GM23338 (cell line): ENCODE data around the gene PITPNC1. TPM values are rescaled to one million over a fixed set of nuclear protein-coding genes. Genes with fewer than 3 reads are reported as not detected.

Experiments used
- ATAC-seq: fragments of 200-7000 bp; cut with Tn5 transposase; 3 replicates; pipeline ENCODE4 v1.9.1; 2020
- DNase-seq: peaks from one replicate; pipeline ENCODE4 v3.0.0-alpha.2; 2015; ENCODE audit warnings: low spot score
- H2AFZ ChIP-seq: fragments of 200-600 bp; sonication (generic); 2 replicates; pipeline ENCODE4 v1.8.0; 2016; ENCODE audit warnings: antibody characterized with exemption, mild to moderate bottlenecking, moderate library complexity
- H3F3A ChIP-seq: fragments of 200-600 bp; sonication (generic); replicated peaks from 2 replicates; pipeline ENCODE4 v1.8.0; 2017; ENCODE audit warnings: antibody characterized with exemption, mixed run types, low read depth
- H3K27ac ChIP-seq: fragments of 200-600 bp; sonication (generic); 2 replicates; pipeline ENCODE4 v1.6.1; 2016; ENCODE audit warnings: low read depth
- H3K27me3 ChIP-seq: fragments of 200-600 bp; sonication (generic); 2 replicates; pipeline ENCODE4 v1.8.0; 2016; ENCODE audit warnings: mild to moderate bottlenecking, mixed run types, moderate library complexity; ENCODE audit not compliant: insufficient read depth
- H3K36me3 ChIP-seq: fragments of 200-600 bp; sonication (generic); 2 replicates; pipeline ENCODE4 v1.8.0; 2016; ENCODE audit warnings: mild to moderate bottlenecking; ENCODE audit not compliant: insufficient read depth
- H3K4me1 ChIP-seq: fragments of 200-600 bp; sonication (generic); 2 replicates; pipeline ENCODE4 v1.8.0; 2016; ENCODE audit warnings: mild to moderate bottlenecking, moderate library complexity; ENCODE audit not compliant: insufficient read depth
- H3K4me2 ChIP-seq: fragments of 200-600 bp; sonication (generic); 2 replicates; pipeline ENCODE4 v1.7.1; 2017; ENCODE audit warnings: mixed run types
- H3K4me3 ChIP-seq: fragments of 200-600 bp; sonication (generic); 2 replicates; pipeline ENCODE4 v1.6.1; 2016; ENCODE audit warnings: mixed run types
- H3K79me2 ChIP-seq: fragments of 200-600 bp; sonication (generic); replicated peaks from 2 replicates; pipeline ENCODE4 v1.8.0; 2017; ENCODE audit warnings: mild to moderate bottlenecking; ENCODE audit not compliant: insufficient read depth
- H3K9me2 ChIP-seq: fragments of 200-600 bp; sonication (generic); 2 replicates; pipeline ENCODE4 v1.8.0; 2017; ENCODE audit not compliant: insufficient read depth
- H4K20me1 ChIP-seq: fragments of 200-600 bp; sonication (generic); replicated peaks from 2 replicates; pipeline ENCODE4 v1.8.0; 2017; ENCODE audit warnings: mild to moderate bottlenecking; ENCODE audit not compliant: insufficient read depth
- H3K27ac Mint-ChIP-seq: 2 replicates; pipeline ENCODE4 v1.8.0; 2020; ENCODE audit warnings: inconsistent platforms, mild to moderate bottlenecking, moderate library complexity, mixed read lengths
- H3K27me3 Mint-ChIP-seq: 3 replicates; pipeline ENCODE4 v1.8.0; 2022; ENCODE audit warnings: low read depth, mild to moderate bottlenecking, moderate library complexity, mixed read lengths, inconsistent platforms; ENCODE audit not compliant: insufficient read depth, poor library complexity
- H3K36me3 Mint-ChIP-seq: 3 replicates; pipeline ENCODE4 v1.8.0; 2021; ENCODE audit warnings: low read depth, mild to moderate bottlenecking, inconsistent platforms, moderate library complexity, mixed read lengths
- H3K4me1 Mint-ChIP-seq: 3 replicates; pipeline ENCODE4 v1.8.0; 2020; ENCODE audit warnings: mild to moderate bottlenecking, inconsistent platforms, mixed read lengths
- H3K4me3 Mint-ChIP-seq: 3 replicates; pipeline ENCODE4 v1.8.0; 2021; ENCODE audit warnings: moderate library complexity, mild to moderate bottlenecking, inconsistent platforms, mixed read lengths
- H3K9me3 Mint-ChIP-seq: 3 replicates; pipeline ENCODE4 v1.8.0; 2020; ENCODE audit warnings: moderate library complexity, mild to moderate bottlenecking, inconsistent platforms, mixed read lengths
- CREB1 ChIP-seq: fragments of 250-450 bp; sonication (Bioruptor Pico); IDR thresholded peaks from 2 replicates; pipeline ENCODE4 v1.5.0; 2020; ENCODE audit warnings: low read depth, mild to moderate bottlenecking, moderate library complexity
- CTCF ChIP-seq, 2 experiments: fragments of 200-600 bp in 1 of 2; sonication (generic) in 1 of 2; conservative IDR thresholded peaks; 2 replicates each; pipeline versions ENCODE4 v1.5.1 to v1.6.1; 2016 to 2017; ENCODE audit warnings: antibody characterized with exemption in 2 of 2, low read depth in 2 of 2, mild to moderate bottlenecking in 2 of 2, moderate library complexity in 1 of 2
- ETS1 ChIP-seq: IDR thresholded peaks from 2 replicates; pipeline ENCODE4 v1.6.1; 2016; ENCODE audit warnings: antibody characterized with exemption
- EZH2 ChIP-seq: fragments of 200-600 bp; sonication (generic); IDR thresholded peaks from one replicate; pipeline ENCODE4 v1.8.0; 2017; ENCODE audit warnings: antibody characterized with exemption, mild to moderate bottlenecking, low read depth; ENCODE audit not compliant: unreplicated experiment
- EZH2phosphoT487 ChIP-seq: fragments of 200-600 bp; sonication (generic); IDR thresholded peaks from one replicate; pipeline ENCODE4 v1.8.1; 2018; ENCODE audit warnings: antibody characterized with exemption; ENCODE audit not compliant: unreplicated experiment
- JUNB ChIP-seq: IDR thresholded peaks from one replicate; pipeline ENCODE4 v1.6.1; 2016; ENCODE audit warnings: antibody characterized with exemption; ENCODE audit not compliant: unreplicated experiment
- NANOG ChIP-seq: IDR thresholded peaks from 2 replicates; pipeline ENCODE4 v1.6.1; 2016; ENCODE audit warnings: antibody characterized with exemption, borderline replicate concordance
- POLR2AphosphoS5 ChIP-seq: IDR thresholded peaks from 2 replicates; pipeline ENCODE4 v1.6.1; 2016; ENCODE audit warnings: antibody characterized with exemption, low read depth
- REST ChIP-seq: IDR thresholded peaks from one replicate; pipeline ENCODE4 v1.6.1; 2018; ENCODE audit warnings: antibody characterized with exemption; ENCODE audit not compliant: unreplicated experiment
- STAT1 ChIP-seq: IDR thresholded peaks from one replicate; pipeline ENCODE4 v1.6.1; 2016; ENCODE audit warnings: antibody characterized with exemption; ENCODE audit not compliant: unreplicated experiment
- ZNF114 ChIP-seq: fragments of 250-450 bp; sonication (Bioruptor Pico); IDR thresholded peaks from 2 replicates; pipeline ENCODE4 v1.5.0; 2020; ENCODE audit warnings: mild to moderate bottlenecking, moderate library complexity
- ZNF331 ChIP-seq: fragments of 250-450 bp; sonication (Bioruptor Pico); IDR thresholded peaks from 2 replicates; pipeline ENCODE4 v1.5.0; 2020; ENCODE audit warnings: low read depth, mild to moderate bottlenecking, moderate library complexity
- ZNF462 ChIP-seq: fragments of 250-450 bp; sonication (Bioruptor Pico); IDR thresholded peaks from 2 replicates; pipeline ENCODE4 v1.5.0; 2020; ENCODE audit warnings: mild to moderate bottlenecking, moderate library complexity
- polyA plus RNA-seq: library from polyadenylated mRNA; unstranded; fragments of >200 nt; fragmentation: Nextera tagmentation; extraction: Ambion mirVana; gene quantifications from 2 replicates; pipeline ENCODE4 v1.2.1, GENCODE V29; 2016
- total RNA-seq: library from RNA; depleted of rRNA; stranded (reverse); fragments of >200 nt; shearing (Covaris generic); gene quantifications from 2 replicates; pipeline ENCODE4 v1.2.3, GENCODE V29; 2014

PITPNC1 gene
- total and polyA plus RNA-seq, 2 experiments from 2014 or later = 23.0 to 32.6 TPM

- H2AFZ ChIP-seq = no peak overlapping the region
- H3K9me2 ChIP-seq = no peaks in the 10 kb centered on the region; the same call in 1 of the 2 replicates
- Mint-ChIP-seq H3K4me3 (no peak overlapping the region), H3K4me1 (peaks cover 5% of the 10 kb centered on the region; the same call in 1 of the 3 replicates), H3K36me3 (peaks cover 5% of the 10 kb centered on the region; the same call in 2 of the 3 replicates), H3K27ac (no peak overlapping the region), H3K9me3 (no peaks in the 10 kb centered on the region; the same call in 2 of the 3 replicates), H3K27me3 (peaks cover 2% of the 10 kb centered on the region)
- ATAC-seq (no peak), DNase-seq (no peak)
- no peaks in the 10 kb centered on the region for H3K79me2 ChIP-seq
- no peak overlapping the region for H3K4me3 ChIP-seq
- H3K27ac ChIP-seq = no peak overlapping the region
- no peaks in the 10 kb centered on the region; the same call in 1 of the 2 replicates for H3K4me1 ChIP-seq
- no peak overlapping the region for H3K4me2 ChIP-seq
- TF ChIP-seq ZNF331 (CRISPR knock-in tag) = no peak
- TF ChIP-seq STAT1 = no peak
- no peak for TF ChIP-seq ETS1
- TF ChIP-seq ZNF114 (CRISPR knock-in tag) = no peak
- TF ChIP-seq CTCF (conservative IDR thresholded peaks at IDR 0.05; ENCODE audit: low read depth in 2 of 2) = no peak
- no peak for TF ChIP-seq CREB1 (CRISPR knock-in tag)
- TF ChIP-seq POLR2AphosphoS5 = no peak
- TF ChIP-seq EZH2 = no peak
- no peak for TF ChIP-seq JUNB
- no peak for TF ChIP-seq NANOG
- no peak for TF ChIP-seq EZH2phosphoT487
- TF ChIP-seq ZNF462 (CRISPR knock-in tag) = no peak
- TF ChIP-seq REST = no peak
- H3K36me3 ChIP-seq = no peaks in the 10 kb centered on the region
- no peaks in the 10 kb centered on the region for H3F3A ChIP-seq
- H3K27me3 ChIP-seq = no peaks in the 10 kb centered on the region
- no peaks in the 10 kb centered on the region for H4K20me1 ChIP-seq
These were observed 193.7 kb downstream of the PITPNC1 start for GRCh38 chr17:67570797-67571196.
